Keratinocyte (primary cell): ENCODE data around the gene GAPVD1. TPM values are rescaled to one million over a fixed set of nuclear protein-coding genes. Genes with fewer than 3 reads are reported as not detected.

ENCODE experiments used
- DNase-seq: peaks from one replicate; pipeline ENCODE4 v3.0.0-alpha.2; 2011; ENCODE audit warnings: low read depth, missing footprints, low spot score
- FAIRE-seq: peaks from 2 replicates; lab custom pipeline; 2011; peaks lifted over from hg19 to GRCh38; lab: Jason Lieb, UNC
- H2AFZ ChIP-seq: 2 replicates; pipeline ENCODE4 v1.6.0; 2012; ENCODE audit warnings: low read length, control low read depth, inconsistent platforms; ENCODE audit not compliant: control insufficient read depth
- H3K27ac ChIP-seq: 2 replicates; pipeline ENCODE4 v1.5.1; 2011; ENCODE audit warnings: low read length; ENCODE audit not compliant: control insufficient read depth, insufficient read depth
- H3K27me3 ChIP-seq: 3 replicates; pipeline ENCODE4 v1.6.0; 2011; ENCODE audit warnings: low read length; ENCODE audit not compliant: control insufficient read depth, insufficient read depth; ENCODE audit errors: extremely low read depth
- H3K36me3 ChIP-seq, 2 experiments: 2 replicates in 1 of 2; 3 replicates in 1 of 2; pipeline ENCODE4 v1.5.1; 2011; ENCODE audit warnings: low read length in 2 of 2, mild to moderate bottlenecking in 1 of 2; ENCODE audit not compliant: control insufficient read depth in 2 of 2, insufficient read depth in 2 of 2; ENCODE audit errors: extremely low read depth in 1 of 2
- H3K4me1 ChIP-seq: 3 replicates; pipeline ENCODE4 v1.5.1; 2011; ENCODE audit warnings: low read length; ENCODE audit not compliant: control insufficient read depth, insufficient read depth; ENCODE audit errors: extremely low read depth
- H3K4me2 ChIP-seq: 3 replicates; pipeline ENCODE4 v1.6.0; 2011; ENCODE audit warnings: low read depth, low read length; ENCODE audit not compliant: control insufficient read depth, insufficient read depth; ENCODE audit errors: extremely low read depth
- H3K4me3 ChIP-seq, 3 experiments: fragments of 200-600 bp in 1 of 3; sonication (generic) in 1 of 3; 2 replicates in 2 of 3; 3 replicates in 1 of 3; pipeline ENCODE4 v1.5.1; 2011 to 2016; ENCODE audit warnings: low read length in 3 of 3, mild to moderate bottlenecking in 3 of 3, control low read depth in 2 of 3, inconsistent platforms in 1 of 3, low read depth in 1 of 3, mixed read lengths in 1 of 3, mixed run types in 1 of 3, moderate library complexity in 1 of 3; ENCODE audit not compliant: control insufficient read depth in 2 of 3, insufficient read depth in 2 of 3; ENCODE audit errors: extremely low read depth in 1 of 3
- H3K79me2 ChIP-seq: 2 replicates; pipeline ENCODE4 v1.6.0; 2012; ENCODE audit warnings: low read length; ENCODE audit not compliant: control insufficient read depth, insufficient read depth
- H3K9ac ChIP-seq: 3 replicates; pipeline ENCODE4 v1.6.0; 2011; ENCODE audit warnings: low read length; ENCODE audit not compliant: control insufficient read depth, insufficient read depth; ENCODE audit errors: extremely low read depth
- H3K9me1 ChIP-seq: 3 replicates; pipeline ENCODE4 v1.6.0; 2011; ENCODE audit warnings: low read length; ENCODE audit not compliant: control insufficient read depth, insufficient read depth; ENCODE audit errors: extremely low read depth
- H3K9me3 ChIP-seq: 2 replicates; pipeline ENCODE4 v1.5.1; 2012; ENCODE audit warnings: low read depth, low read length; ENCODE audit not compliant: control insufficient read depth
- H4K20me1 ChIP-seq: 3 replicates; pipeline ENCODE4 v1.6.0; 2011; ENCODE audit warnings: low read length; ENCODE audit not compliant: control insufficient read depth, insufficient read depth; ENCODE audit errors: extremely low read depth
- CTCF ChIP-seq, 3 experiments: IDR thresholded peaks in 1 of 3; conservative IDR thresholded peaks in 1 of 3; optimal IDR thresholded peaks in 1 of 3; 2 replicates in 2 of 3; 3 replicates in 1 of 3; pipeline versions ENCODE3 to v1.5.1; 2011; ENCODE audit warnings: low read length in 3 of 3, mild to moderate bottlenecking in 3 of 3, moderate library complexity in 2 of 3, control low read depth in 1 of 3, inconsistent platforms in 1 of 3; ENCODE audit not compliant: insufficient read depth in 2 of 3; ENCODE audit errors: extremely low read depth in 1 of 3
- EZH2 ChIP-seq: IDR thresholded peaks from one replicate; pipeline ENCODE4 v1.6.1; 2012; ENCODE audit warnings: inconsistent platforms, mild to moderate bottlenecking, low read length, moderate library complexity
- dilution Hi-C: fragments of 300-500 bp; cut with MboI; formaldehyde crosslinking; loops from one replicate; pipeline ENCODE4 v1.7.0; 2020; ENCODE audit warnings: low sequenced_read_pairs; ENCODE audit not compliant: extremely low pct_ligation_motif_present
- polyA plus RNA-seq, 5 experiments: library from polyadenylated mRNA; depleted of rRNA in 3 of 5; stranded (reverse) in 3 of 5; stranded (forward) in 1 of 5; unstranded in 1 of 5; fragments of >200 nt; gene quantifications; 1 replicate in 1 of 5; 2 replicates in 3 of 5; 3 replicates in 1 of 5; pipeline versions ENCODE4 v1.2.1 to v1.2.3, GENCODE V29; 2011 to 2012; ENCODE audit warnings: missing spikeins in 2 of 5, low read depth in 1 of 5, low replicate concordance in 1 of 5

Gene GAPVD1
- polyA plus RNA-seq, 1 donor (not counting 4 experiments of a cell fraction or from before 2014, with no cell fraction given) = 23.2 TPM

- H3K27ac ChIP-seq = no peak overlapping the region
- no peaks in the 10 kb centered on the region for H3K79me2 ChIP-seq
- H3K4me3 ChIP-seq = peak overlapping the region; percentile 54 to 60 (median 59)
- TF ChIP-seq EZH2 (no peak), CTCF (optimal IDR thresholded peaks at IDR 0.05 in 1 of 3, IDR thresholded peaks at IDR 0.05 in 1 of 3, conservative IDR thresholded peaks at IDR 0.05 in 1 of 3; ENCODE audit: extremely low read depth in 1 of 3, insufficient read depth in 2 of 3, low read length in 3 of 3) (no peak)
- H3K9me3 ChIP-seq = no peaks in the 10 kb centered on the region
- H3K9ac ChIP-seq = peak overlapping the region; percentile 64
- H3K36me3 ChIP-seq = no peaks in the 10 kb centered on the region
- DNase-seq (no peak), FAIRE-seq (no peak)
- no peaks in the 10 kb centered on the region for H3K9me1 ChIP-seq
- H4K20me1 ChIP-seq = no peaks in the 10 kb centered on the region
- no peaks in the 10 kb centered on the region for H3K27me3 ChIP-seq
- H3K4me2 ChIP-seq = peak overlapping the region; percentile 79
- peaks cover 10% of the 10 kb centered on the region for H3K4me1 ChIP-seq
- peak overlapping the region; percentile 88 for H2AFZ ChIP-seq
- dilution Hi-C loops = no loop called here
Observed at GRCh38 chr9:125407432-125407973, 145.9 kb downstream of the GAPVD1 start.

GRCh38 chr9:125407974-125408900 is 146.6 kb downstream of the GAPVD1 start:
- H3K4me2 ChIP-seq = peak overlapping the region; percentile 79
- no peak overlapping the region for H3K27ac ChIP-seq
- H3K36me3 ChIP-seq = no peaks in the 10 kb centered on the region
- peak overlapping the region; percentile 88 for H2AFZ ChIP-seq
- no peaks in the 10 kb centered on the region for H3K79me2 ChIP-seq
- no peak for FAIRE-seq
- H3K4me1 ChIP-seq = peaks cover 10% of the 10 kb centered on the region
- no peaks in the 10 kb centered on the region for H3K9me3 ChIP-seq
- dilution Hi-C loops = no loop called here
- H4K20me1 ChIP-seq = no peaks in the 10 kb centered on the region
- no peaks in the 10 kb centered on the region for H3K27me3 ChIP-seq
- H3K4me3 ChIP-seq = peak overlapping the region; percentile 54 to 60 (median 59)
- H3K9ac ChIP-seq = peak overlapping the region; percentile 64
- no peaks in the 10 kb centered on the region for H3K9me1 ChIP-seq
- TF ChIP-seq EZH2 = no peak
- TF ChIP-seq CTCF (optimal IDR thresholded peaks at IDR 0.05 in 1 of 3, IDR thresholded peaks at IDR 0.05 in 1 of 3, conservative IDR thresholded peaks at IDR 0.05 in 1 of 3; ENCODE audit: extremely low read depth in 1 of 3, insufficient read depth in 2 of 3, low read length in 3 of 3) = peak; percentile 50 to 92 (median 90)
- DNase-seq = no peak
